RPMI7951 (cell line): ENCODE results near the gene HYPK. TPM values are rescaled to one million over a fixed set of nuclear protein-coding genes. Genes with fewer than 3 reads are reported as not detected.
"Not testable (repeated sequence)": the region's sequence is repeated elsewhere in the genome, so short reads cannot be mapped to it uniquely, and the experiment has no call there.

Source experiments
- DNase-seq: peaks from one replicate; pipeline ENCODE4 v3.0.0-alpha.2; 2012; ENCODE audit warnings: low read depth
- total RNA-seq: library from RNA; depleted of rRNA; stranded (reverse); fragments of >200 nt; shearing (Covaris generic); gene quantifications from 2 replicates; pipeline ENCODE4 v1.2.3, GENCODE V29; 2014

The HYPK gene
- total RNA-seq, 1 experiment from 2014 or later = 18.4 TPM

- no peak for DNase-seq
Observed at GRCh38 chr15:43795997-43796396, 4.4 kb upstream of the HYPK start.

- no peak for DNase-seq
Observed at GRCh38 chr15:43796566-43796965, 3.8 kb upstream of the HYPK start.

GRCh38 chr15:43799209-43799944 lies 1.0 kb upstream of the HYPK start:
- no peak for DNase-seq

- no peak for DNase-seq
Observed at GRCh38 chr15:43799945-43800285, 484 bp upstream of the HYPK start, which contains the start of gene SERINC4. SERINC4 (minus strand) TSS chr15:43800220; CDS start chr15:43799986, 234 bp downstream.

GRCh38 chr15:43802676-43803075 lies 2.3 kb downstream of the HYPK start:
- DNase-seq = not testable (repeated sequence)

GRCh38 chr15:43808435-43808950 lies 8.1 kb downstream of the HYPK start:
- DNase-seq = no peak

GRCh38 chr15:43808960-43809678 lies 8.7 kb downstream of the HYPK start:
- no peak for DNase-seq

GRCh38 chr15:43815064-43815463 lies 14.7 kb downstream of the HYPK start:
- DNase-seq = not testable (repeated sequence)

- DNase-seq = no peak
Observed at GRCh38 chr15:43821505-43821904, 21.1 kb downstream of the HYPK start.

- DNase-seq = peak; percentile 98
Observed at GRCh38 chr15:43824302-43825246, 24.2 kb downstream of the HYPK start, which contains the start of gene MFAP1. MFAP1 (minus strand) TSS chr15:43824690; CDS start chr15:43824569, 121 bp downstream.

GRCh38 chr15:43825305-43825704 lies 24.9 kb downstream of the HYPK start:
- not testable (repeated sequence) for DNase-seq

GRCh38 chr15:43826029-43826507 lies 25.7 kb downstream of the HYPK start:
- no peak for DNase-seq

- DNase-seq = peak; percentile 90
Observed at GRCh38 chr15:43826508-43827341, 26.3 kb downstream of the HYPK start, which contains the start of gene WDR76. WDR76 (plus strand) TSS chr15:43827002; CDS start chr15:43827033, 31 bp downstream.

- peak; percentile 42 for DNase-seq
Observed at GRCh38 chr15:43828061-43828657, 27.8 kb downstream of the HYPK start.

GRCh38 chr15:43829951-43830540 lies 29.6 kb downstream of the HYPK start:
- not testable (repeated sequence) for DNase-seq

GRCh38 chr15:43830691-43831275 lies 30.4 kb downstream of the HYPK start:
- not testable (repeated sequence) for DNase-seq

GRCh38 chr15:43831519-43832052 lies 31.2 kb downstream of the HYPK start:
- not testable (repeated sequence) for DNase-seq

- not testable (repeated sequence) for DNase-seq
Observed at GRCh38 chr15:43832485-43832884, 32.1 kb downstream of the HYPK start.

- no peak for DNase-seq
Observed at GRCh38 chr15:43845421-43845820, 45.0 kb downstream of the HYPK start.
